Transverse colon (tissue), 4 donors: ENCODE results near the gene SPACA5. TPM values are rescaled to one million over a fixed set of nuclear protein-coding genes. Genes with fewer than 3 reads are reported as not detected.
"Not testable (repeated sequence)": the region's sequence is repeated elsewhere in the genome, so short reads cannot be mapped to it uniquely, and the experiment has no call there.

ENCODE experiments used
- DNase-seq: peaks from one replicate; pipeline ENCODE4 v3.0.0-alpha.2; 2019
- H3K27ac ChIP-seq, 4 donors: fragments of 200-600 bp; sonication (generic); 2 replicates each; pipeline ENCODE4 v1.5.1; 2016 to 2018; ENCODE audit warnings: inconsistent platforms in 4 of 4
- H3K27me3 ChIP-seq: fragments of 200-600 bp; sonication (generic); 2 replicates; pipeline ENCODE4 v1.5.1; 2017; ENCODE audit warnings: inconsistent platforms
- H3K36me3 ChIP-seq, 4 donors: fragments of 200-600 bp; sonication (generic); 2 replicates each; pipeline ENCODE4 v1.5.1; 2017 to 2019; ENCODE audit warnings: inconsistent platforms in 4 of 4
- H3K4me1 ChIP-seq, 4 donors: fragments of 200-600 bp; sonication (generic); 2 replicates each; pipeline ENCODE4 v1.5.1; 2017 to 2020; ENCODE audit warnings: inconsistent platforms in 4 of 4
- H3K4me3 ChIP-seq, 4 donors: fragments of 200-600 bp; sonication (generic); 1 replicate in 1 of 4; 2 replicates in 3 of 4; pipeline versions ENCODE4 v1.5.1 to v1.6.1; 2017 to 2019; ENCODE audit warnings: inconsistent platforms in 4 of 4
- H3K9me3 ChIP-seq, 2 donors: fragments of 200-600 bp; sonication (generic); 2 replicates each; pipeline ENCODE4 v1.5.1; 2017 to 2019; ENCODE audit warnings: inconsistent platforms in 2 of 2
- CTCF ChIP-seq, 5 experiments: fragments of 200-600 bp in 3 of 5; fragments of 450-650 bp in 2 of 5; sonication (generic) in 3 of 5; IDR thresholded peaks; 1 replicate in 2 of 5; 2 replicates in 3 of 5; pipeline ENCODE4 v1.5.1; 2016 to 2017; ENCODE audit warnings: antibody characterized with exemption in 5 of 5, inconsistent platforms in 3 of 5, mild to moderate bottlenecking in 2 of 5, moderate library complexity in 1 of 5
- EP300 ChIP-seq: sonication (generic); formaldehyde crosslinking; IDR thresholded peaks from one replicate; pipeline ENCODE4 v1.6.1; 2017; ENCODE audit warnings: antibody characterized with exemption, low read depth
- POLR2A ChIP-seq: fragments of 450-650 bp; IDR thresholded peaks from one replicate; pipeline ENCODE4 v1.6.1; 2016; ENCODE audit warnings: antibody characterized with exemption, mild to moderate bottlenecking, moderate library complexity
- POLR2AphosphoS5 ChIP-seq, 3 donors: sonication (generic); formaldehyde crosslinking; IDR thresholded peaks; one replicate each; pipeline ENCODE4 v1.6.1; 2016; ENCODE audit warnings: antibody characterized with exemption in 3 of 3
- WGBS, 2 donors: methylation state at CpG; one replicate each; pipeline ENCODE4 v1.1.5; 2018; ENCODE audit warnings: low coverage in 1 of 2; 5-methylcytosine and 5-hydroxymethylcytosine counted together
- in situ Hi-C, 4 donors: fragments of 200-750 bp; cut with MboI; loops; one replicate each; pipeline versions ENCODE4 v1.15.0 to v1.15.1; 2017; ENCODE audit warnings: low sequenced_read_pairs in 3 of 4, low pct_ligation_motif_present in 1 of 4, low pct_unique_long_range_greater_than_20kb in 1 of 4
- intact Hi-C: fragments of 100-400 bp; cut with DNase I; formaldehyde crosslinking; loops from one replicate; pipeline ENCODE4 v1.15.1; 2023; ENCODE audit warnings: low total_unique reads
- total RNA-seq, 4 donors: library from RNA; depleted of rRNA; stranded (reverse); fragments of >200 nt; gene quantifications; one replicate each; pipeline ENCODE4 v1.1.0, GENCODE V29; 2016

SPACA5 gene
- total RNA-seq, 4 donors from 2014 or later: not detected

GRCh38 chrX:48003758-48004457 is 2.9 kb upstream of the SPACA5 start, which contains the start of gene ZNF182:
ZNF182 (minus strand) TSS chrX:48003989; CDS start chrX:48002609, 1,380 bp downstream.
- intact Hi-C loops: no loop called here
- Histone ChIP-seq H3K4me1 (peaks cover 0 to 6% (median 2%) of the 10 kb centered on the region in 4 donors), H3K27ac (peak within 1 kb of the TSS; percentile 65 to 83 (median 80)), H3K9me3 (no peaks in the 10 kb centered on the region), H3K27me3 (no peaks in the 10 kb centered on the region), H3K4me3 (peak within 1 kb of the TSS; percentile 39 to 61 (median 50)), H3K36me3 (no peaks in the 10 kb centered on the region)
- TF ChIP-seq POLR2AphosphoS5 (IDR thresholded peaks at IDR 0.05) (peak; percentile 55 to 67 (median 56)), EP300 (no peak), POLR2A (peak; percentile 62), CTCF (IDR thresholded peaks at IDR 0.05) (no peak)
- peak; percentile 94 for DNase-seq
- WGBS, 2 donors: 0 to 38% methylated on average over 3 to 24 of the region's 34 CpGs
- in situ Hi-C loops: no loop called here

- in situ Hi-C loops, H3K4me1 ChIP-seq, intact Hi-C loops, DNase-seq, H3K27me3 ChIP-seq, H3K9me3 ChIP-seq, H3K27ac ChIP-seq, H3K36me3 ChIP-seq, H3K4me3 ChIP-seq: not testable (repeated sequence)
- no CpG with 5 or more reads among the region's 2 CpGs for WGBS, 2 donors
Measured at GRCh38 chrX:48009445-48009960, 2.7 kb downstream of the SPACA5 start.

GRCh38 chrX:48016583-48017310 is 10.0 kb downstream of the SPACA5 start:
- intact Hi-C loops, H3K36me3 ChIP-seq: not testable (repeated sequence)

DNA sequence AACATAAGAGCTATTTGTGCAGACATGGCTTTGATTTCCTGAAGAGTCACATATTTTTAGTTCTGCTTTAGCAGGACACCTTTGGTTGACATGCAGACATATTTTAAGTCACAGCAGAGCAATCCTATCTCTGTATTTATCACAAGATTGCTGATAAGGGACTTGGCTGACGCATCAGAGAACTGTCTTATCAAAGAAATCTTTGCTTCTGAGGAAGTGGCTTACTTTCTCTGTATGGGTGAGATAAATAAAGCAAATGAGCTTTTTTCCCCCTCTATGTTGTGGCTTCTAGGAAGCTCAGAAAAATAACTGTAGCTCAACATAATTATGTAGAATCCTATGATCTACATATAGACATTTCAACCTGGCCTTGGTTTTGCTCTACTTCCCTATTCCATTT is 13.1 kb downstream of the SPACA5 start:
- WGBS, 2 donors: no CpG with 5 or more reads among the region's 1 CpG
- H3K27me3 ChIP-seq, H3K9me3 ChIP-seq, DNase-seq, H3K36me3 ChIP-seq, H3K4me1 ChIP-seq, H3K27ac ChIP-seq, H3K4me3 ChIP-seq, intact Hi-C loops: not testable (repeated sequence)
- in situ Hi-C loops: loop anchor here in 2 of 4 donors (10.0 kb wide), 2 partner anchors 165 to 185 kb away; partner anchors contain the start of gene ZNF81 (in 1 of the 2)

More at GRCh38 chrX:48016583-48017310, 10.0 kb downstream of the SPACA5 start:
- H3K27me3 ChIP-seq, H3K4me1 ChIP-seq, H3K27ac ChIP-seq, H3K9me3 ChIP-seq, in situ Hi-C loops, DNase-seq, H3K4me3 ChIP-seq: not testable (repeated sequence)
- 95% methylated on average over 31 of the region's 46 CpGs; no CpG with 5 or more reads in 1 of the 2 donors for WGBS, 2 donors

GRCh38 chrX:48020472-48020871 is 13.7 kb downstream of the SPACA5 start:
- peak overlapping the region in 3 of 4 donors; percentile 78 to 86 (median 86) for H3K27ac ChIP-seq

More at GRCh38 chrX:48020472-48020871, 13.7 kb downstream of the SPACA5 start:
- peak overlapping the region in 2 of 4 donors; percentile 46 to 52 for H3K4me3 ChIP-seq
- H3K36me3 ChIP-seq, H3K9me3 ChIP-seq, H3K4me1 ChIP-seq, intact Hi-C loops, H3K27me3 ChIP-seq, DNase-seq: not testable (repeated sequence)
- 33 to 68% methylated on average over 4 to 11 of the region's 11 CpGs for WGBS, 2 donors
- in situ Hi-C loops: loop anchor here in 2 of 4 donors (10.0 kb wide), 2 partner anchors 166 to 186 kb away; partner anchors contain the start of gene ZNF81 (in 1 of the 2)
